ENCODE data around the gene GNAO1. TPM values are rescaled to one million over a fixed set of nuclear protein-coding genes. Genes with fewer than 3 reads are reported as not detected.
A peak's percentile ranks its signal among the peaks of the same experiment; 100 is the strongest.

The GNAO1 gene
- 31.5 and 39.3 TPM in 2 replicates for polyA plus RNA-seq
- 77.7 and 102 TPM in 2 replicates for polyA minus RNA-seq

DNA sequence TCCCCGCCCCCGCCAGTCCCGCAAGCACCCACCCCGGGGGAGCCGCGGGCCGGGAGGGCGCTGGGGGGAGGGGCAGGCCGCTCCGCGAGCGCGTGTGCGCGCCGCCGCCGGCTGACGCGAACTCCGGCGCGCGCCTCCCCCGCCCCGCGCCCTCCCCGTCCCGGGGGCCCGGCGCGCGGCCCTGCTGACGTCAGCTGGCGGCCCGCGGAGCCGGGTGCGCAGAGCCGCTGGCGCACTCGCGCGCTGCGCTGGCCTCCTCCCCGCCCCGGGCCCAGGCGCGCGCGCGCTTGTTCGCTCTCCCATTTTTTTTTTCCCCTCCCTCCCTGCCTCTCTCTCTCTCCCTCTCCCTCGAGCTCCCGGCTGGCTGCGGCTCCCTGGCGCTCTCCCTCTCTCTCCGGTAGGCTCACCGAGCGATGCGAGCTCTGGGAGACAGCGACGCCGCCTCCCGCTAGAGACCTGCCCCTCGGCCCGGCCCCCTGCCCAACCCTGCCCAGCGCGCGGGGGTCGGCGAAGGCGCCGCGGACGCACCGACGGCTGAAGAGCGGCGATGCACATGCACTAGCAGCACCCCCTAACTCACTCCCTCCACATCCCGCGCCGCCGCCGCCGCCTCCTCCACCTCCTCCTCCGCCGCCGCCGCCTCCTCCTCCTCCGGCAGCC lies at the start of gene GNAO1:
Gene GNAO1 (plus strand): TSS at position 334 of the 660 bp plus-strand sequence. CDS start 747 bp downstream, outside the sequence.
- Histone ChIP-seq H3K9ac (ENCODE audit: low read length) (peak within 1 kb of the TSS; percentile 99), H3K27me3 (ENCODE audit: insufficient read depth, low read depth, low read length) (peaks cover 12% of the 10 kb centered on the region), H3K36me3 (ENCODE audit: insufficient read depth, low read length) (no peaks in the 10 kb centered on the region), H3K9me3 (ENCODE audit: low read length) (no peaks in the 10 kb centered on the region), H3F3A (ENCODE audit: insufficient read depth, low read length, poor library complexity, severe bottlenecking) (no peaks in the 10 kb centered on the region), H3K9me2 (ENCODE audit: insufficient read depth, low read length) (no peaks in the 10 kb centered on the region), H3K79me2 (replicated peaks; ENCODE audit: insufficient read depth, low read length) (peaks cover 45% of the 10 kb centered on the region), H3K4me3 (ENCODE audit: low read length) (peak within 1 kb of the TSS; percentile 94), H3K4me2 (ENCODE audit: low read length) (peak within 1 kb of the TSS; percentile 60), H3K27ac (ENCODE audit: low read length) (peak within 1 kb of the TSS; percentile 96), H4K20me1 (ENCODE audit: insufficient read depth) (no peaks in the 10 kb centered on the region), H2AFZ (ENCODE audit: low read depth, low read length) (peak within 1 kb of the TSS; percentile 89)
- peak; percentile 58 for TF ChIP-seq RAD21 (conservative IDR thresholded peaks at IDR 0.05)
- TF ChIP-seq TAF1 (IDR thresholded peaks at IDR 0.05; ENCODE audit: low read depth): no peak
- no peak for TF ChIP-seq EZH2 (IDR thresholded peaks at IDR 0.05; ENCODE audit: borderline replicate concordance, insufficient read depth, low read length, poor library complexity, severe bottlenecking)
- peak; percentile 46 for TF ChIP-seq EP300 (conservative IDR thresholded peaks at IDR 0.05; ENCODE audit: poor library complexity, severe bottlenecking)
- peak; percentile 40 for TF ChIP-seq SMC3 (conservative IDR thresholded peaks at IDR 0.05; ENCODE audit: poor library complexity)
- peak; percentile 80 for TF ChIP-seq MXI1 (conservative IDR thresholded peaks at IDR 0.05; ENCODE audit: poor library complexity, severe bottlenecking)
- TF ChIP-seq POLR2AphosphoS5 (IDR thresholded peaks at IDR 0.05): peak; percentile 91
- TF ChIP-seq, protein P1, sequence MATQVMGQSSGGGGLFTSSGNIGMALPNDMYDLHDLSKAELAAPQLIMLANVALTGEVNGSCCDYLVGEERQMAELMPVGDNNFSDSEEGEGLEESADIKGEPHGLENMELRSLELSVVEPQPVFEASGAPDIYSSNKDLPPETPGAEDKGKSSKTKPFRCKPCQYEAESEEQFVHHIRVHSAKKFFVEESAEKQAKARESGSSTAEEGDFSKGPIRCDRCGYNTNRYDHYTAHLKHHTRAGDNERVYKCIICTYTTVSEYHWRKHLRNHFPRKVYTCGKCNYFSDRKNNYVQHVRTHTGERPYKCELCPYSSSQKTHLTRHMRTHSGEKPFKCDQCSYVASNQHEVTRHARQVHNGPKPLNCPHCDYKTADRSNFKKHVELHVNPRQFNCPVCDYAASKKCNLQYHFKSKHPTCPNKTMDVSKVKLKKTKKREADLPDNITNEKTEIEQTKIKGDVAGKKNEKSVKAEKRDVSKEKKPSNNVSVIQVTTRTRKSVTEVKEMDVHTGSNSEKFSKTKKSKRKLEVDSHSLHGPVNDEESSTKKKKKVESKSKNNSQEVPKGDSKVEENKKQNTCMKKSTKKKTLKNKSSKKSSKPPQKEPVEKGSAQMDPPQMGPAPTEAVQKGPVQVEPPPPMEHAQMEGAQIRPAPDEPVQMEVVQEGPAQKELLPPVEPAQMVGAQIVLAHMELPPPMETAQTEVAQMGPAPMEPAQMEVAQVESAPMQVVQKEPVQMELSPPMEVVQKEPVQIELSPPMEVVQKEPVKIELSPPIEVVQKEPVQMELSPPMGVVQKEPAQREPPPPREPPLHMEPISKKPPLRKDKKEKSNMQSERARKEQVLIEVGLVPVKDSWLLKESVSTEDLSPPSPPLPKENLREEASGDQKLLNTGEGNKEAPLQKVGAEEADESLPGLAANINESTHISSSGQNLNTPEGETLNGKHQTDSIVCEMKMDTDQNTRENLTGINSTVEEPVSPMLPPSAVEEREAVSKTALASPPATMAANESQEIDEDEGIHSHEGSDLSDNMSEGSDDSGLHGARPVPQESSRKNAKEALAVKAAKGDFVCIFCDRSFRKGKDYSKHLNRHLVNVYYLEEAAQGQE (IDR thresholded peaks at IDR 0.05; ENCODE audit: borderline replicate concordance): peak; percentile 70

DNA sequence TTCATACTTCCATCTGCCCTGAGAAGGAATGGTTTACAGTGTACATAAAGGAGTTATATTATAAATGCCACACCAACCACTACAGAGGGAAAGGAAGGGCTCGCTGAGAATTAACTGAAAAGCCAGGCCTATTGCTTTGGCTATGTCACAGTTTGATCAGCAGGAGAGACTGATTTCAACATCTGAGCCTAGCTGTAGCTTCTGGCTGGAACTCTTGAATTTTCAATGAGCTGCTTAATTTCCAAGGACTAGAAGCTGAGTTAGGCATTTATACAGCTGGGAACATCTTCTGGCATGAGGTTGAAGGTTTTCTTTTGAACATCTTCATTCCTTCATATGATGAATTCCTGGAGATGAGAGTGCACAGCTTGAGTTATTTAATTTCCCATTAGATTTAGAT lies 47.6 kb upstream of the GNAO1 start:
- H3K4me2 ChIP-seq (ENCODE audit: low read length): no peak overlapping the region
- no peak for TF ChIP-seq SMC3 (conservative IDR thresholded peaks at IDR 0.05; ENCODE audit: poor library complexity)
- no peak for TF ChIP-seq POLR2AphosphoS5 (IDR thresholded peaks at IDR 0.05)
- TF ChIP-seq MXI1 (conservative IDR thresholded peaks at IDR 0.05; ENCODE audit: poor library complexity, severe bottlenecking): no peak
- TF ChIP-seq, protein P2, sequence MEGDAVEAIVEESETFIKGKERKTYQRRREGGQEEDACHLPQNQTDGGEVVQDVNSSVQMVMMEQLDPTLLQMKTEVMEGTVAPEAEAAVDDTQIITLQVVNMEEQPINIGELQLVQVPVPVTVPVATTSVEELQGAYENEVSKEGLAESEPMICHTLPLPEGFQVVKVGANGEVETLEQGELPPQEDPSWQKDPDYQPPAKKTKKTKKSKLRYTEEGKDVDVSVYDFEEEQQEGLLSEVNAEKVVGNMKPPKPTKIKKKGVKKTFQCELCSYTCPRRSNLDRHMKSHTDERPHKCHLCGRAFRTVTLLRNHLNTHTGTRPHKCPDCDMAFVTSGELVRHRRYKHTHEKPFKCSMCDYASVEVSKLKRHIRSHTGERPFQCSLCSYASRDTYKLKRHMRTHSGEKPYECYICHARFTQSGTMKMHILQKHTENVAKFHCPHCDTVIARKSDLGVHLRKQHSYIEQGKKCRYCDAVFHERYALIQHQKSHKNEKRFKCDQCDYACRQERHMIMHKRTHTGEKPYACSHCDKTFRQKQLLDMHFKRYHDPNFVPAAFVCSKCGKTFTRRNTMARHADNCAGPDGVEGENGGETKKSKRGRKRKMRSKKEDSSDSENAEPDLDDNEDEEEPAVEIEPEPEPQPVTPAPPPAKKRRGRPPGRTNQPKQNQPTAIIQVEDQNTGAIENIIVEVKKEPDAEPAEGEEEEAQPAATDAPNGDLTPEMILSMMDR (IDR thresholded peaks at IDR 0.05; ENCODE audit: poor library complexity, severe bottlenecking): no peak
- TF ChIP-seq, protein P1 (IDR thresholded peaks at IDR 0.05; ENCODE audit: borderline replicate concordance): no peak
- no peak for TF ChIP-seq RAD21 (conservative IDR thresholded peaks at IDR 0.05)
- TF ChIP-seq TAF1 (IDR thresholded peaks at IDR 0.05; ENCODE audit: low read depth): no peak
- no peak for TF ChIP-seq EZH2 (IDR thresholded peaks at IDR 0.05; ENCODE audit: borderline replicate concordance, insufficient read depth, low read length, poor library complexity, severe bottlenecking)
- no peaks in the 10 kb centered on the region for H3F3A ChIP-seq (ENCODE audit: insufficient read depth, low read length, poor library complexity, severe bottlenecking)
- no peak overlapping the region for H2AFZ ChIP-seq (ENCODE audit: low read depth, low read length)
- no peaks in the 10 kb centered on the region for H3K79me2 ChIP-seq (replicated peaks; ENCODE audit: insufficient read depth, low read length)
- H3K4me3 ChIP-seq (ENCODE audit: low read length): no peak overlapping the region
- H3K27me3 ChIP-seq (ENCODE audit: insufficient read depth, low read depth, low read length): no peaks in the 10 kb centered on the region
- H3K9me3 ChIP-seq (ENCODE audit: low read length): no peaks in the 10 kb centered on the region
- H3K36me3 ChIP-seq (ENCODE audit: insufficient read depth, low read length): no peaks in the 10 kb centered on the region
- no peaks in the 10 kb centered on the region for H3K9me2 ChIP-seq (ENCODE audit: insufficient read depth, low read length)
- no peaks in the 10 kb centered on the region for H4K20me1 ChIP-seq (ENCODE audit: insufficient read depth)
- H3K9ac ChIP-seq (ENCODE audit: low read length): no peak overlapping the region
- H3K27ac ChIP-seq (ENCODE audit: low read length): no peak overlapping the region
